Common myeloid progenitor, CD34-positive (primary cell): ENCODE measurements around the gene TMED9.
A peak's percentile ranks its signal among the peaks of the same experiment; 100 is the strongest.
"Not testable (repeated sequence)": the region's sequence is repeated elsewhere in the genome, so short reads cannot be mapped to it uniquely, and the experiment has no call there.

Experiments
- CTCF ChIA-PET: fragments of 350-600 bp; sonication (Branson Sonifier 250); formaldehyde crosslinking; loops from one replicate; lab custom pipeline; 2021; ENCODE audit warnings: antibody characterized with exemption; lab: Charles Lee
- POLR2A ChIA-PET: fragments of 350-600 bp; sonication (Branson Sonifier 250); formaldehyde crosslinking; loops from one replicate; lab custom pipeline; 2021; ENCODE audit warnings: antibody characterized with exemption; lab: Charles Lee
- DNase-seq, 3 donors: peaks; one replicate each; pipeline versions ENCODE4 v3.0.0 to v3.0.0-alpha.2; 2013
- H3K27ac ChIP-seq, 2 experiments: 1 replicate in 1 of 2; 2 replicates in 1 of 2; pipeline ENCODE4 v1.7.0; 2013; ENCODE audit warnings: inconsistent platforms in 2 of 2, low read length in 2 of 2, mild to moderate bottlenecking in 2 of 2, low read depth in 1 of 2, moderate library complexity in 1 of 2; ENCODE audit not compliant: severe bottlenecking in 2 of 2, insufficient read depth in 1 of 2, poor library complexity in 1 of 2
- H3K27me3 ChIP-seq, 5 experiments: replicated peaks in 2 of 5; 1 replicate in 3 of 5; 2 replicates in 2 of 5; pipeline versions ENCODE4 v1.6.1 to v1.7.0; 2013; ENCODE audit warnings: low read length in 4 of 5, mild to moderate bottlenecking in 2 of 5, moderate library complexity in 2 of 5, inconsistent platforms in 1 of 5; ENCODE audit not compliant: insufficient read depth in 5 of 5, control insufficient read depth in 4 of 5
- H3K36me3 ChIP-seq, 4 experiments: 1 replicate in 2 of 4; 2 replicates in 2 of 4; pipeline versions ENCODE4 v1.6.1 to v1.7.0; 2013; ENCODE audit warnings: low read length in 3 of 4, control low read depth in 1 of 4, mild to moderate bottlenecking in 1 of 4; ENCODE audit not compliant: control insufficient read depth in 4 of 4, insufficient read depth in 4 of 4
- H3K4me1 ChIP-seq, 4 experiments: 1 replicate in 3 of 4; 2 replicates in 1 of 4; pipeline versions ENCODE4 v1.6.1 to v1.7.1; 2013; ENCODE audit warnings: low read length in 3 of 4, mild to moderate bottlenecking in 3 of 4, control low read depth in 1 of 4, inconsistent platforms in 1 of 4, moderate library complexity in 1 of 4; ENCODE audit not compliant: control insufficient read depth in 4 of 4, insufficient read depth in 4 of 4; ENCODE audit errors: control extremely low read depth in 1 of 4
- H3K4me3 ChIP-seq, 7 experiments: 1 replicate in 4 of 7; 2 replicates in 3 of 7; pipeline versions ENCODE4 v1.5.1 to v1.7.0; 2013; ENCODE audit warnings: mild to moderate bottlenecking in 7 of 7, low read length in 6 of 7, moderate library complexity in 6 of 7, inconsistent platforms in 2 of 7, low read depth in 2 of 7, control low read depth in 1 of 7; ENCODE audit not compliant: insufficient read depth in 4 of 7, control insufficient read depth in 1 of 7; ENCODE audit errors: extremely low read depth in 1 of 7
- H3K9me3 ChIP-seq, 5 experiments: 1 replicate in 4 of 5; 2 replicates in 1 of 5; pipeline versions ENCODE4 v1.6.1 to v1.7.1; 2013; ENCODE audit warnings: low read length in 4 of 5, mild to moderate bottlenecking in 2 of 5, inconsistent platforms in 1 of 5, low read depth in 1 of 5, moderate library complexity in 1 of 5; ENCODE audit not compliant: control insufficient read depth in 4 of 5, insufficient read depth in 2 of 5; ENCODE audit errors: control extremely low read depth in 1 of 5
- WGBS: methylation state at CpG from one replicate; pipeline ENCODE4 v1.1.5; 2013; ENCODE audit not compliant: insufficient coverage; 5-methylcytosine and 5-hydroxymethylcytosine counted together

The TMED9 gene

DNA sequence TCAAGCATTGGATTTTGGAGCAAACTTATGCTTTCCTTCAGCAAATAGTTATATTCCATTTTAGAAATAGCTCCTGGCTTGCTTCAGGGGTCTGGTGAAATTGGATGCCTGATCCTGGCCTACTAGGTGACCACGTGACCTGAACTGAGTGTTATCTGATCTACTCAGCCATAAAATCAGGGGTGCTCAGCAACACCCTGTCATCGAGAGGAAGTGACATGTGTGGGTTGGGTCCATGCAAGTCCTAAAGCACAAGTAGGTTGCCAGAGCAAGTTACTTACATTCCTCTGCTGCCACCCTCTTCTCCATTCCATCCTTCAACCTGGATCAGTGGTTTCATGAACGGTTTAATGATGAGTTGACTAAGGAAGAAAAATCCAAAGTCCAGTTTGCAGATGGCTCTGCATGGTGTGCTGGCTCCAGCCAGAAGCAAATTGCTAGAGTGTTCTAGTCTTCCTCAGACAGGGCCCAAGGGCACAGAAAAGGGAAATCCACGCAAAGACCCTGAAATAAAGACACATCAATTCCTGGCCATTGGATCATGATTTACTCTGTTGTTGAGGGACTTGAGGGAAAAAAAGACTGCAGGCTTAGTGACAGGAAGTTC, 34.9 kb upstream of the TMED9 start:
- peaks cover 0 to 5% (median 0%) of the 10 kb centered on the region in 4 experiments for H3K36me3 ChIP-seq
- peaks cover 0 to 2% (median 0%) of the 10 kb centered on the region in 5 experiments for H3K9me3 ChIP-seq
- ChIA-PET CTCF (interaction anchor here (1.2 kb wide), 1 partner anchor 20 kb away, joined by 3 read pairs; no protein-coding TSS in a partner anchor), POLR2A (interaction anchor here (0.7 kb wide), 1 partner anchor 1133 kb away, joined by 3 read pairs; no protein-coding TSS in a partner anchor)
- no peaks in the 10 kb centered on the region for H3K27me3 ChIP-seq
- peaks cover 4 to 30% (median 24%) of the 10 kb centered on the region in 4 experiments for H3K4me1 ChIP-seq
- peak; percentile 43 to 83 (median 70) for DNase-seq
- H3K4me3 ChIP-seq: no peak overlapping the region
- WGBS: 52% methylated on average over 2 of the region's 4 CpGs
- H3K27ac ChIP-seq: no peak overlapping the region

DNA sequence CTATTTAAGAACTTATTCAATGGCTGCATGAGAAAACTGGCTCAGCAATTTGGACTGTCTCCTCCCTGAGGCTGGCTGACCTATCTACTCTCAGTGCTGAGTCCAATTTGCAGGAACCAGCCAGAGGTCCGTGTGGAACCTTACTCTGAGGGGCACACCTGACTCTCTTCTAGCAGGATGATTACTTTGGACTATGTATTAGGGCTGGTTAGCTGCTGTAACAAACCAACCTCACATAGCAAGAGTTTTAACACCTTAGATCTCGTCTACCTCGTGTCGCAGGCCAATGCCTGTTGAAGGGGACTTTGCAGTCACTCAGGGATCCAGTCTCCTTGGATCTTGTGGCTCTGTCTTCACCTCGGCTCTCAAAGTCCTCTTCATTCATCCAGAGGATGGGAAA, 34.2 kb upstream of the TMED9 start:
- ChIA-PET POLR2A (no interaction called here), CTCF (no interaction called here)
- WGBS: 96% methylated on average over 4 of the region's 5 CpGs
- Histone ChIP-seq H3K9me3 (peaks cover 0 to 5% (median 0%) of the 10 kb centered on the region in 5 experiments), H3K27me3 (no peaks in the 10 kb centered on the region), H3K4me3 (no peak overlapping the region), H3K36me3 (no peaks in the 10 kb centered on the region), H3K27ac (no peak overlapping the region), H3K4me1 (peaks cover 4 to 26% (median 22%) of the 10 kb centered on the region in 4 experiments)
- no peak for DNase-seq

DNA sequence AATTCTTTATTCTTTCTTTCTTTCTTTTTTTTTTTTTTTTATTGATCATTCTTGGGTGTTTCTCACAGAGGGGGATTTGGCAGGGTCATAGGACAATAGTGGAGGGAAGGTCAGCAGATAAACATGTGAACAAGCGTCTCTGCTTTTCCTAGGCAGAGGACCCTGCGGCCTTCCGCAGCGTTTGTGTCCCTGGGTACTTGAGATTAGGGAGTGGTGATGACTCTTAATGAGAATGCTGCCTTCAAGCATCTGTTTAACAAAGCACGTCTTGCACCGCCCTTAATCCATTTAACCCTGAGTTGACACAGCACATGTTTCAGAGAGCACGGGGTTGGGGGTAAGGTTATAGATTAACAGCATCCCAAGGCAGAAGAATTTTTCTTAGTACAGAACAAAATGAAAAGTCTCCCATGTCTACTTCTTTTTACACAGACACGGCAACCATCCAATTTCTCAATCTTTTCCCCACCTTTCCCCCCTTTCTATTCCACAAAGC, 32.5 kb upstream of the TMED9 start:
- WGBS: 95% methylated on average over 5 of the region's 8 CpGs
- H3K36me3 ChIP-seq, CTCF ChIA-PET, H3K9me3 ChIP-seq, H3K27ac ChIP-seq, DNase-seq, H3K27me3 ChIP-seq, H3K4me3 ChIP-seq, POLR2A ChIA-PET: not testable (repeated sequence)
- peaks cover 4 to 16% (median 13%) of the 10 kb centered on the region in 4 experiments for H3K4me1 ChIP-seq

DNA sequence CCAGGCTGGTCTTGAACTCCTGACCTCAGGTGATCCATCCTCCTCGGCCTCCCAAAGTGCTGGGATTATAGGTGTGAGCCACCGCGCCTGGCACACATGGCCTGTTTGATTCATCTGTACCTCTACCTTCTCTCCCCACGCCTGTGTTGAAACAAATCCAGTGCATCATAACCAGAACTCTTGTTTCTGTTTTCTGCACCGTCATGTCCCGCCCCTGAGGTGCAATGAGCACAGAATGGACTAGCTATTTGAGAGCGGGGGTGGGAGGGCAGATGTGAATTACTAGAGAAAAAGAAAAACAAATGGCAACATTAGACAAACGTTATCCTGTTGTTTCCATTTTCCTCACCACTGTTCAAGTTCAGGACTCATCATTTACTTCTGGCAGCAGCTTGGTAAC, 27.0 kb upstream of the TMED9 start:
- Histone ChIP-seq H3K27ac (no peak overlapping the region), H3K36me3 (no peaks in the 10 kb centered on the region), H3K4me3 (no peak overlapping the region), H3K27me3 (no peaks in the 10 kb centered on the region), H3K9me3 (peaks cover 0 to 5% (median 0%) of the 10 kb centered on the region in 5 experiments), H3K4me1 (no peaks in the 10 kb centered on the region)
- WGBS: 94% methylated on average over 8 of the region's 8 CpGs
- ChIA-PET POLR2A (no interaction called here), CTCF (no interaction called here)
- no peak for DNase-seq

DNA sequence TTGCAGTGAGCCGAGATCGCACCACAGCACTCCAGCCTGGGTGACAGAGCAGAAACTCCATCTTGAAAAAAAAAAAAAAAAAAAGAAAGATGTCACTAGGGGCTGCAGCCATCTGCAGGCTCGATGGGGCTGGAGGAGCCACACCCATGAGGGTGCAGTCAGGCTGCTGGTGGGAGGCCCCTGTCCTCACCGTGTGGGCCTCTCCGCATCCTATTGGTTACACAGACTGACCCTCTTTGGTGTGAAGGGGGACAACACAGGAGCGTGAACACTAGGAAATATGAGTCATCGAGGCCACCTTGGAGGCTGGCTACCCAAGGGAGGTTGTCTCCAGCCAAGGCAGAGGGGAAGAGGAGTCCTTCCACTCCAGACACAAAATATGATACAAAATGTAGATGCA, 23.7 kb upstream of the TMED9 start:
- CTCF ChIA-PET: no interaction called here
- POLR2A ChIA-PET: no interaction called here
- Histone ChIP-seq H3K27me3 (no peaks in the 10 kb centered on the region), H3K27ac (no peak overlapping the region), H3K4me3 (no peak overlapping the region), H3K36me3 (no peaks in the 10 kb centered on the region), H3K4me1 (no peaks in the 10 kb centered on the region), H3K9me3 (no peaks in the 10 kb centered on the region)
- WGBS: 84% methylated on average over 5 of the region's 7 CpGs
- DNase-seq: no peak

DNA sequence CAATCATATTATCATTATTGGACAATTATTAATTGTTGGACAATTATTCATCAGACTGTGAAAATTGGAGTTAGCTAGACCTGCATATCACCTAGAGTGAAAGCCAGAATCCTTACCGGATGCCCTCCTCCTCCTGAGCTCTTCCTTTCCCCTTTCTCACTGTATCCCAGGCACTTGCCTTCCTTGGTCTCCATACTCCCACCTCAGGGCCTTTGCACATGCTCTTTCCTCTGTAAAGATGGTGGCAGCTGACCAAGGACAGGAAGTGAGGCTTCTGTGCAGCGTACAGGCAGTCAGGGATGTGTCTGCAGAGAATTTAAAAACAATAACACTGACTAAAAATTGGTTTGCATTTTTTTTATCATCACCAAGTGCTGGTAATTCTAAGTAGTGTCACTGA, 22.1 kb upstream of the TMED9 start:
- Histone ChIP-seq H3K4me3 (no peak overlapping the region), H3K27ac (no peak overlapping the region), H3K36me3 (no peaks in the 10 kb centered on the region), H3K27me3 (peaks cover 0 to 3% (median 0%) of the 10 kb centered on the region in 5 experiments), H3K4me1 (no peaks in the 10 kb centered on the region), H3K9me3 (no peaks in the 10 kb centered on the region)
- 100% methylated on average over 1 of the region's 2 CpGs for WGBS
- ChIA-PET POLR2A (no interaction called here), CTCF (interaction anchor here (0.8 kb wide), 1 partner anchor 19 kb away, joined by 3 read pairs; no protein-coding TSS in a partner anchor)
- no peak for DNase-seq

DNA sequence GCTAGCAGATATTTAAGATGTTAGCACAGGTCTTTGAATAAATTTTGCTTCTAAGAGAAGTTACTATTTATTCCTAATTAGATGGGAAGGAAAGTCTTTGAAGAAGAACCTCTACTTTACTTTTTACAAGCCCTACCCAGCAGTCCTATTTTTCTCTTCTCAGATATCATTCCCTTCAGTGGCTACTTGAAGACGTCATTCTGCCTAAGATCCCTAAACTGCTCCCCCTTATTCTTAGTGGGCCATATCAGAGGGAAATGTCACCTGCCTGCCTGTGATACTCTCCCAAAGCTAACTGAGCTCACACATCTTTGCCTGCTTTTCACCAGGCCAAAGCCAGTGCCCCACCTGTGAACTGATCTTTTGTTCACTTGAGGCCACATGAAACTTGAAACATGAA, 16.5 kb upstream of the TMED9 start:
- CTCF ChIA-PET: no interaction called here
- H3K36me3 ChIP-seq: no peaks in the 10 kb centered on the region
- H3K4me3 ChIP-seq: no peak overlapping the region
- no peaks in the 10 kb centered on the region for H3K9me3 ChIP-seq
- no peak for DNase-seq
- POLR2A ChIA-PET: no interaction called here
- H3K4me1 ChIP-seq: no peaks in the 10 kb centered on the region
- 71% methylated on average over 1 of the region's 1 CpG for WGBS
- peaks cover 0 to 3% (median 0%) of the 10 kb centered on the region in 5 experiments for H3K27me3 ChIP-seq
- H3K27ac ChIP-seq: no peak overlapping the region
